Glutamatergic neuron (in vitro differentiated cells): ENCODE measurements around the gene SMIM36. TPM values are rescaled to one million over a fixed set of nuclear protein-coding genes. Genes with fewer than 3 reads are reported as not detected.
"Not testable (repeated sequence)": the region's sequence is repeated elsewhere in the genome, so short reads cannot be mapped to it uniquely, and the experiment has no call there.

Source experiments
- DNase-seq: peaks from one replicate; pipeline ENCODE4 v3.0.0; 2022
- H3K27ac Mint-ChIP-seq: one replicate; pipeline ENCODE4 v1.8.0; 2020; ENCODE audit warnings: mild to moderate bottlenecking, mixed read lengths, inconsistent platforms; ENCODE audit not compliant: unreplicated experiment
- H3K27me3 Mint-ChIP-seq: one replicate; pipeline ENCODE4 v1.8.0; 2020; ENCODE audit warnings: mild to moderate bottlenecking, moderate library complexity, mixed read lengths, inconsistent platforms; ENCODE audit not compliant: unreplicated experiment
- H3K36me3 Mint-ChIP-seq: one replicate; pipeline ENCODE4 v1.8.0; 2020; ENCODE audit warnings: mild to moderate bottlenecking, mixed read lengths, inconsistent platforms; ENCODE audit not compliant: unreplicated experiment
- H3K4me1 Mint-ChIP-seq: one replicate; pipeline ENCODE4 v1.8.0; 2020; ENCODE audit warnings: mild to moderate bottlenecking, low read depth, mixed read lengths, inconsistent platforms; ENCODE audit not compliant: unreplicated experiment
- H3K4me3 Mint-ChIP-seq: one replicate; pipeline ENCODE4 v1.8.0; 2020; ENCODE audit warnings: mild to moderate bottlenecking, mixed read lengths, inconsistent platforms; ENCODE audit not compliant: unreplicated experiment
- H3K9me3 Mint-ChIP-seq: one replicate; pipeline ENCODE4 v1.8.0; 2020; ENCODE audit warnings: mild to moderate bottlenecking, moderate library complexity, mixed read lengths, inconsistent platforms; ENCODE audit not compliant: unreplicated experiment
- total RNA-seq: library from RNA; stranded (reverse); fragmentation: NEBNext Ultra II Directional; extraction: Animal tissue kit (Norgen Biotek cat#: 25700); gene quantifications from one replicate; pipeline ENCODE4 v1.2.1, GENCODE V29; 2021; ENCODE audit not compliant: unreplicated experiment
- TF ChIP-seq, protein P1 (sequence below): fragments of 200-600 bp; sonication (generic); IDR thresholded peaks from one replicate; pipeline ENCODE4 v1.5.0; 2021; ENCODE audit not compliant: partially characterized antibody, unreplicated experiment

SMIM36 gene
- total RNA-seq, 1 donor from 2014 or later = not detected

DNA sequence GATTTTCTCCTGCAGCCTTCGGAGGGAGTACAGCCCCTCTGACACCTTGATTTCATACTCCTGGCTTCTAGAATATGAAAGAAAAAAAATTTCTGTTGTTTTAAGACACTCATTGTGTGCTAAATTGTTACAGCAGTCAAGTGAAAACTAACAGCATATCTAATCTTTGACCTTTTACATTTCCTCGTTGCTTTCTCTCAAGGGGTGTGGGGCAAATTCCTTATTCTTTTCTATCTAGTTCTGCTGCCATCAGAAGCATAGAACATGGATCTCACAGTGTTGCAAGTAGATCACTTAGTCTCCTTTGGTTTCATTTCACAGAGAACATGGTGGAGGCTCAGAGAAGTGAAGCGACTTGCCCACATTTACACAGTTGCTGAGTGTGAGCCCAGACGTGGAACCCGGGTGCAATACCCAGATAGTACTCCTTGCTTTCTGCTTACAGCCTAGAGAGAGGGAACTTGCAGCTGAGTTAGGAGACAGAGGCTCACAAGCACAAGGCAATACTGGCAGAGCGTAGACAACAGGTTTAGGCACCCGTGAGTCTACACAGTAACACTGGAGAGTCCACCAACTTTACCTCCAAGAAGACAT, 60.9 kb downstream of the SMIM36 start:
- TF ChIP-seq, protein P1, sequence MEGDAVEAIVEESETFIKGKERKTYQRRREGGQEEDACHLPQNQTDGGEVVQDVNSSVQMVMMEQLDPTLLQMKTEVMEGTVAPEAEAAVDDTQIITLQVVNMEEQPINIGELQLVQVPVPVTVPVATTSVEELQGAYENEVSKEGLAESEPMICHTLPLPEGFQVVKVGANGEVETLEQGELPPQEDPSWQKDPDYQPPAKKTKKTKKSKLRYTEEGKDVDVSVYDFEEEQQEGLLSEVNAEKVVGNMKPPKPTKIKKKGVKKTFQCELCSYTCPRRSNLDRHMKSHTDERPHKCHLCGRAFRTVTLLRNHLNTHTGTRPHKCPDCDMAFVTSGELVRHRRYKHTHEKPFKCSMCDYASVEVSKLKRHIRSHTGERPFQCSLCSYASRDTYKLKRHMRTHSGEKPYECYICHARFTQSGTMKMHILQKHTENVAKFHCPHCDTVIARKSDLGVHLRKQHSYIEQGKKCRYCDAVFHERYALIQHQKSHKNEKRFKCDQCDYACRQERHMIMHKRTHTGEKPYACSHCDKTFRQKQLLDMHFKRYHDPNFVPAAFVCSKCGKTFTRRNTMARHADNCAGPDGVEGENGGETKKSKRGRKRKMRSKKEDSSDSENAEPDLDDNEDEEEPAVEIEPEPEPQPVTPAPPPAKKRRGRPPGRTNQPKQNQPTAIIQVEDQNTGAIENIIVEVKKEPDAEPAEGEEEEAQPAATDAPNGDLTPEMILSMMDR = no peak
- Mint-ChIP-seq H3K4me1 (no peaks in the 10 kb centered on the region), H3K27me3 (no peaks in the 10 kb centered on the region), H3K27ac (no peak overlapping the region), H3K4me3 (no peak overlapping the region), H3K9me3 (no peaks in the 10 kb centered on the region), H3K36me3 (no peaks in the 10 kb centered on the region)
- no peak for DNase-seq

DNA sequence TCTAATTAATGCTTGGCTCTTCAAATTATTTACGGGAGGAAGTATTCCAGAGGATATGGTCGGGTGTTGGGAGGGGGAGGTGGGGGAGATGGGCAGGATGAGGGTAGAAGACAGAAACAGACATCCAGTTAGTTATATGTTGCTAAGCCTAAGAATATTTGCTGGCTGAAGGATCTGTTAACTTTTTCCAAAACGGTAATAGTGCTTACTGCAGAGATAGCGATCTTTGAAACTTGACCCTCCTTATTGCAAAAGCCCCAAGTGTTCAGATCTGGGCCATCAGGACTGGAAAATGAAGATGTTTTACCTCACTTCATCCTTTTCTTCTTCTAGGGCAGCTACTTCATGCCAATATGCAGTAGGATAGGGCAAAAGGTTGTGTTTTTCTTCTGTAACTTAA, 62.6 kb downstream of the SMIM36 start:
- Mint-ChIP-seq H3K27me3 (no peaks in the 10 kb centered on the region), H3K4me1 (no peaks in the 10 kb centered on the region), H3K27ac (no peak overlapping the region), H3K4me3 (no peak overlapping the region), H3K9me3 (no peaks in the 10 kb centered on the region), H3K36me3 (no peaks in the 10 kb centered on the region)
- TF ChIP-seq, protein P1 = no peak
- no peak for DNase-seq

DNA sequence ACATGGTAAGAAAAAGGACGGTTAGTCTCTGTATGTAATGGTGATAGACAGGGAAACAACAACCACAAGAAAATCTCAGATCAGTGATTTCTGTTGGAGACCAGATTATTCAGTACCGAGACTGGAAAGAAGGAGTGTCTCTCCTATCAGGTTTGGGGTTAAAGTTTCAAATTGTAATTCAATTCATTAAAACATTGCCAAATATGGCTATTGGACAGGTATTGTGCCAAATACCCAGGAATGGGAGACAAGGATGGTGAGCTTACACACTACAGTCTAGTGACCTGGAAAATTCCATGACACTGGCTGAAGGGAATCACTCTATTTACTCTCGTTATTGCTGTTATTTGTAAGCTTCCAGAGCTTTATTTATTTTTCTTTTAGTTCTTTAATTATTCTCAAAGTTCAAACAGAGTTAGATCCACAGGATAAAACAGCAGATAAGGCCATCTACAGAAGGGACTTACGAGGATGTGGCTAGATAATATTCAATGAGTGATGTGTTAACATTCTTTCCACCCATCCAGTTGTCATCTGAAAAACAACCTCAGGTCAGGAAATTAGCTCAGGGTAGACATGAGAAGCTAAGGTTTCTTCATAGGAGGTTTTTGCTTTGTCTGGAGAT, 64.6 kb downstream of the SMIM36 start:
- Mint-ChIP-seq H3K36me3 (no peaks in the 10 kb centered on the region), H3K4me1 (no peaks in the 10 kb centered on the region)

DNA sequence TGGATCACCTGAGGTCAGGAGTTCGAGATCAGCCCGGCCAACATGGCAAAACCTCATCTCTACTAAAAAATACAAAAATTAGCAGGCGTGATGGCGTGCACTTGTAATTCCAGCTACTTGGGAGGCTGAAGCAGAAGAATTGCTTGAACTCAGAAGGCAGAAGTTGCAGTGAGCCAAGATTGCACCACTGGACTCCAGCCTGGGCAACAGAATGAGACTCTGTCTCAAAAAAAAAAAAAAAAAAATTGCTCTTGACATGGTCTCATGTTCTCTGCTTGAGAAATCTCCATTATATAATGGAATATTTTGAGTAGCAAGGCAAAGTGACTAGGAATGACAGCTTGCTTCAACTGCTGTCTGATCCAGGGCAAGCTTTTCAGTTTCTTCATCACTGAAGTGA, 65.2 kb downstream of the SMIM36 start:
- not testable (repeated sequence) for H3K4me1 Mint-ChIP-seq, H3K27me3 Mint-ChIP-seq, H3K4me3 Mint-ChIP-seq, H3K27ac Mint-ChIP-seq, H3K9me3 Mint-ChIP-seq, DNase-seq, H3K36me3 Mint-ChIP-seq

More for the DNA sequence above, 64.6 kb downstream of the SMIM36 start:
- H3K4me3 Mint-ChIP-seq = no peak overlapping the region
- H3K27me3 Mint-ChIP-seq = no peaks in the 10 kb centered on the region
- DNase-seq = no peak
- no peak overlapping the region for H3K27ac Mint-ChIP-seq
- TF ChIP-seq, protein P1 = no peak
- no peaks in the 10 kb centered on the region for H3K9me3 Mint-ChIP-seq

DNA sequence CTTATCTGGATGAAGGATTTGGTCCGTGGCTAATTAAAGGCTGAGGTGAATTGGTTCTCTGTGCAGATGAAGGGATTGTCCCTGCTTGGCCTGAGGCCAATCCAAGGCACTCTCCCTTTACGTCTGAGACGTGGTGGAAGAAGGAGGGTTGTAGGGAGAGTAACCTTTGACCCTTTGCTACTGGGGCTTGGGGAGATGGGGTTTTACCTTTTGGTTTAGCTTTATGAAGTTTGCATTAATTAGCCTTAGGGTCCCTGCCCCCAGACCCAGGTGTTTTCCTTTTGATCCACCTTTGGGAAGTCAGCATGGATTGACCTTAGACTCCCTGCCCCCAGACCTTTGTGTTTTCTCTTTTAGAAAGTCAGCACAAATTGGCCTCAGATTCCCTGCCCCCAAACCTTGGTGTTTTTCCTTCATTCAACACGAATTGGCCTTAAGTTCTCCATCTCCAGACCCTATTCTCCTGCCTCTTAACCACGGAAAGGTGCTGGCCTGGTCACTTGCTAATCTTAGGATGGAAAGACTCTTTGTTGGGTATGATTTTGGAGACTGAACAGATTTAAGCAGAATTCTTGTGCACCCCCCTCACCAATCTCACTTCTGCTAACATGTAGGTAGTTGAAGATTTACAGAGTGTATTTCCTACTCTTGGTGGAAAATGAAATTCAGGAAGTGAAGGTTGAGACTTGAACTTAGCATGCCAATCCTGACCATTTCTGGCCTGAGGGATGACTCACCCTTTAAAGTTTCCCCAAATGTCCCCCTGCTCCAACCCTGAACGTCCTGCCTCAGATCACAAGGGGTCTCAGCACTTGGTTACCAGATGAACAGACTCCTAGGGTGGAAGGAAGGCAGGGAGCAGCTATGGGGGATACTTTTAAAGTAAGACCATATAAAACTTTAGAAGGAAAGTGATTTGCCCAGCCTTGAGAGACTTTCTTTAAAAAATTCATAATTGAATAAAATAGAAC, 66.5 kb downstream of the SMIM36 start:
- TF ChIP-seq, protein P1 = no peak
- Mint-ChIP-seq H3K9me3 (no peaks in the 10 kb centered on the region), H3K36me3 (no peaks in the 10 kb centered on the region), H3K27me3 (no peaks in the 10 kb centered on the region), H3K4me3 (no peak overlapping the region), H3K4me1 (no peaks in the 10 kb centered on the region), H3K27ac (no peak overlapping the region)
- DNase-seq = no peak
